Neural progenitor cell (in vitro differentiated cells): Measurements from ENCODE around the gene CHTF18.

Experiments
- EZH2 ChIP-seq: fragments of 200-600 bp; sonication (generic); IDR thresholded peaks from 2 replicates; pipeline ENCODE4 v1.6.1; 2017; ENCODE audit warnings: antibody characterized with exemption, mild to moderate bottlenecking, moderate library complexity
- EZH2phosphoT487 ChIP-seq: fragments of 200-600 bp; sonication (generic); IDR thresholded peaks from 2 replicates; pipeline ENCODE4 v1.6.1; 2017; ENCODE audit warnings: antibody characterized with exemption
- TF ChIP-seq, protein P1 (sequence below): fragments of 200-600 bp; sonication (generic); IDR thresholded peaks from 2 replicates; pipeline ENCODE4 v1.5.1; 2017; ENCODE audit warnings: antibody characterized with exemption, mild to moderate bottlenecking

DNA sequence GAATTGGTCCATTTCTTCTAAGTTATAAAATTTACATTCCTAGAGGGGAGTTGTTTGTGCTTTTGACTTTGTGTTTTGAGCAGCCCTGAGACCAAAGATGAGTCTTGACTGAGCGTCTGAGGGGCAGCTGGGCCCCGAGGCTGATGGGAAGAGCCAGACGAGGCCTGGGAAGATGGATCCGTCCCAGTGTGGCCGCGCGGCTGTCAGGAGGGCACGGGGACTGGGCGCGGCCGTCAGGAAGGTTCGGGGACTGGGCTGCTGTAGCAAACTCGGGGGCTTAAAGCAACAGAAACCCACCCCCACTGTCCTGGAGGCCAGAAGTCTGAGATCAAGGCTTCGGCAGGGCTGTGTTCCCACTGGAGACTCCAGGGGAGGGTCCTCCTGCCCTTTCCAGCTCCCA is 50.3 kb downstream of the CHTF18 start:
- TF ChIP-seq, protein P1, sequence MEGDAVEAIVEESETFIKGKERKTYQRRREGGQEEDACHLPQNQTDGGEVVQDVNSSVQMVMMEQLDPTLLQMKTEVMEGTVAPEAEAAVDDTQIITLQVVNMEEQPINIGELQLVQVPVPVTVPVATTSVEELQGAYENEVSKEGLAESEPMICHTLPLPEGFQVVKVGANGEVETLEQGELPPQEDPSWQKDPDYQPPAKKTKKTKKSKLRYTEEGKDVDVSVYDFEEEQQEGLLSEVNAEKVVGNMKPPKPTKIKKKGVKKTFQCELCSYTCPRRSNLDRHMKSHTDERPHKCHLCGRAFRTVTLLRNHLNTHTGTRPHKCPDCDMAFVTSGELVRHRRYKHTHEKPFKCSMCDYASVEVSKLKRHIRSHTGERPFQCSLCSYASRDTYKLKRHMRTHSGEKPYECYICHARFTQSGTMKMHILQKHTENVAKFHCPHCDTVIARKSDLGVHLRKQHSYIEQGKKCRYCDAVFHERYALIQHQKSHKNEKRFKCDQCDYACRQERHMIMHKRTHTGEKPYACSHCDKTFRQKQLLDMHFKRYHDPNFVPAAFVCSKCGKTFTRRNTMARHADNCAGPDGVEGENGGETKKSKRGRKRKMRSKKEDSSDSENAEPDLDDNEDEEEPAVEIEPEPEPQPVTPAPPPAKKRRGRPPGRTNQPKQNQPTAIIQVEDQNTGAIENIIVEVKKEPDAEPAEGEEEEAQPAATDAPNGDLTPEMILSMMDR = no peak
- TF ChIP-seq EZH2 = no peak
- no peak for TF ChIP-seq EZH2phosphoT487
